Lung (tissue), 12 donors: Measurements from ENCODE around the gene OSTF1. TPM values are rescaled to one million over a fixed set of nuclear protein-coding genes. Genes with fewer than 3 reads are reported as not detected.

Source experiments
- ATAC-seq: fragments of 200-7000 bp; cut with Tn5 transposase; one replicate; pipeline ENCODE4 v1.9.1; 2020; ENCODE audit warnings: moderate number of reproducible peaks; ENCODE audit not compliant: insufficient read depth, low FRiP score
- DNase-seq, 3 donors: peaks; one replicate each; pipeline ENCODE4 v3.0.0-alpha.2; 2013 to 2017
- H3K27ac ChIP-seq, 2 donors: one replicate each; pipeline ENCODE4 v1.5.1; 2013; ENCODE audit warnings: mild to moderate bottlenecking in 2 of 2, moderate library complexity in 2 of 2, control low read depth in 1 of 2, inconsistent platforms in 1 of 2, low read depth in 1 of 2, low read length in 1 of 2
- H3K27me3 ChIP-seq, 3 donors: one replicate each; pipeline ENCODE4 v1.5.1; 2013; ENCODE audit warnings: low read length in 2 of 3; ENCODE audit not compliant: control insufficient read depth in 3 of 3, insufficient read depth in 3 of 3
- H3K36me3 ChIP-seq, 4 donors: one replicate each; pipeline ENCODE4 v1.5.1; 2013; ENCODE audit warnings: low read length in 4 of 4, mild to moderate bottlenecking in 1 of 4, moderate library complexity in 1 of 4; ENCODE audit not compliant: control insufficient read depth in 4 of 4, insufficient read depth in 4 of 4
- H3K4me1 ChIP-seq, 5 donors: one replicate each; pipeline ENCODE4 v1.5.1; 2013; ENCODE audit warnings: low read length in 5 of 5, mild to moderate bottlenecking in 2 of 5, moderate library complexity in 1 of 5; ENCODE audit not compliant: control insufficient read depth in 5 of 5, insufficient read depth in 5 of 5
- H3K4me3 ChIP-seq: one replicate; pipeline ENCODE4 v1.5.1; 2013; ENCODE audit warnings: mild to moderate bottlenecking, control low read depth, moderate library complexity
- H3K9ac ChIP-seq, 2 donors: one replicate each; pipeline ENCODE4 v1.5.1; 2013; ENCODE audit warnings: low read length in 2 of 2, control low read depth in 1 of 2; ENCODE audit not compliant: insufficient read depth in 1 of 2
- H3K9me3 ChIP-seq, 4 donors: one replicate each; pipeline ENCODE4 v1.5.1; 2013; ENCODE audit warnings: low read length in 3 of 4, mild to moderate bottlenecking in 1 of 4, moderate library complexity in 1 of 4; ENCODE audit not compliant: control insufficient read depth in 4 of 4, insufficient read depth in 3 of 4
- CTCF ChIP-seq: IDR thresholded peaks from 2 replicates; pipeline ENCODE4 v1.5.1; 2012; ENCODE audit warnings: mild to moderate bottlenecking; ENCODE audit errors: control extremely low read depth, extremely low read depth
- WGBS, 2 donors: extraction: QIAGEN DNeasy Blood & Tissue Kit; methylation state at CpG; one replicate each; pipeline ENCODE4 v1.1.7; 2013; 5-methylcytosine and 5-hydroxymethylcytosine counted together
- polyA plus RNA-seq, 2 donors: library from polyadenylated mRNA; stranded (reverse); fragments of 200-250 nt; gene quantifications; one replicate each; pipeline ENCODE4 v1.2.1, GENCODE V29; 2013
- total RNA-seq, 2 donors: library from RNA; depleted of rRNA in 1 of 2; stranded (reverse); fragments of >200 nt in 1 of 2; gene quantifications; one replicate each; pipeline ENCODE4 v1.2.1, GENCODE V29; 2014 to 2021
- donor health status: control.
- donor health status: control.
- donor health status: Bipolar disorder and iron deficiency.
- donor health status: healthy.
- donor health status: DM: yes; HTN: yes; CAD: no.

Gene OSTF1
- total and polyA plus RNA-seq, 4 donors, result 50.9 to 91.0 (median 72.0) TPM

DNA sequence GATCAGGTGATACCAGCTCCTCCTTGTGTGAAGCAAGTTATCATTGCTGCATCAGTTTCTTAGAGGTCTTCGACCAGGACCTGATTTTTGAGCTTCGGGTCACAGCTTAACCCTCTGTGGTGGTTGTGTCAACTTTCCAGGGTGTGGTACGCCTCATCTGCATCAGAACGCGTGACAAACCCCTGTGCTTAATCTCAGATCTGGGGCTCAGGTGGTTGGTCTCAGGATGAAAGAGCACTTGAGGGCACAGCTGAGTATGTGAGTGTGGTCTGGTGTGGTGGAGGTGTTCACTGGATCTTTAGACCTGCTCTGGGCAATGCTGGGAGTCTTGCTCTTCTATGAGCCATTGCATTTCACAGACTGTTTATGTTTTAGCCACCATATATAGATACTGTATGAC lies 64.1 kb downstream of the OSTF1 start:
- no peak for DNase-seq
- ATAC-seq, result no peak

DNA sequence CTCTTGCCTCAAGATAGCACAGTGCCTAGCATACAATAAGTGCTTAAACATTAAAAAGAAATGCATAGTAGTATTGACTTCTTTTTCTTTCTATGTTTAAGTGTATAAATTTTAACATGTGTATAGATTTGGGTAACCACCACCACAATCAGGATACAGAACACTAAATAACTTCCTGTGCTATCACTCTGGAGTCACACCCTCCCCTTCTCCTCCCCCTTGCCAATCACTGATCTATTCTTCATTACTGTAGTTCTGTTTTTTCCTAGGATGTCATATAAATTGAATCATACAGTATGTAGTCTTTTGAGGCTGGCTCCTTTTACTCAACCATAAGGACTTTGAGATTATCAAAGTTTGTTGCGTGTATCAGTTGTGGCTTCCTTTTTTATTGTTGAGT lies 68.5 kb downstream of the OSTF1 start:
- H3K27me3 ChIP-seq, result no peaks in the 10 kb centered on the region
- DNase-seq, result no peak

More for the DNA sequence above, 64.1 kb downstream of the OSTF1 start:
- 72 to 92% methylated on average over 5 of the region's 5 CpGs for WGBS, 2 donors
- Histone ChIP-seq H3K36me3 (peaks cover 6 to 25% (median 12%) of the 10 kb centered on the region in 4 donors), H3K9me3 (peaks cover 0 to 1% (median 0%) of the 10 kb centered on the region in 4 donors), H3K9ac (no peak overlapping the region), H3K27ac (no peak overlapping the region), H3K27me3 (no peaks in the 10 kb centered on the region), H3K4me3 (no peak overlapping the region), H3K4me1 (peaks cover 0 to 27% (median 0%) of the 10 kb centered on the region in 5 donors)
- no peak for TF ChIP-seq CTCF

GRCh38 chr9:75161116-75161857 lies 73.0 kb downstream of the OSTF1 start:
- Histone ChIP-seq H3K9me3 (peaks cover 0 to 3% (median under 1%) of the 10 kb centered on the region in 4 donors), H3K27ac (no peak overlapping the region), H3K4me3 (no peak overlapping the region), H3K27me3 (no peaks in the 10 kb centered on the region), H3K9ac (peak overlapping the region in 1 of 2 donors; percentile 32), H3K36me3 (peaks cover 0 to 23% (median 12%) of the 10 kb centered on the region in 4 donors), H3K4me1 (peaks cover 0 to 6% (median 2%) of the 10 kb centered on the region in 5 donors)
- no peak for TF ChIP-seq CTCF
- 83 to 88% methylated on average over 2 of the region's 2 CpGs for WGBS, 2 donors
- DNase-seq (no peak), ATAC-seq (no peak)

More for the DNA sequence above, 68.5 kb downstream of the OSTF1 start:
- H3K4me1 ChIP-seq, result peaks cover 0 to 6% (median 2%) of the 10 kb centered on the region in 5 donors
- no peak overlapping the region for H3K9ac ChIP-seq
- ATAC-seq, result no peak
- no peak overlapping the region for H3K27ac ChIP-seq
- 44 to 84% methylated on average over 1 of the region's 1 CpG for WGBS, 2 donors
- H3K9me3 ChIP-seq, result peaks cover 0 to 1% (median 0%) of the 10 kb centered on the region in 4 donors
- H3K4me3 ChIP-seq, result no peak overlapping the region
- TF ChIP-seq CTCF, result no peak
- H3K36me3 ChIP-seq, result peaks cover 4 to 22% (median 5%) of the 10 kb centered on the region in 4 donors
